ENCODE data around the gene PIGR.

Gene PIGR

DNA sequence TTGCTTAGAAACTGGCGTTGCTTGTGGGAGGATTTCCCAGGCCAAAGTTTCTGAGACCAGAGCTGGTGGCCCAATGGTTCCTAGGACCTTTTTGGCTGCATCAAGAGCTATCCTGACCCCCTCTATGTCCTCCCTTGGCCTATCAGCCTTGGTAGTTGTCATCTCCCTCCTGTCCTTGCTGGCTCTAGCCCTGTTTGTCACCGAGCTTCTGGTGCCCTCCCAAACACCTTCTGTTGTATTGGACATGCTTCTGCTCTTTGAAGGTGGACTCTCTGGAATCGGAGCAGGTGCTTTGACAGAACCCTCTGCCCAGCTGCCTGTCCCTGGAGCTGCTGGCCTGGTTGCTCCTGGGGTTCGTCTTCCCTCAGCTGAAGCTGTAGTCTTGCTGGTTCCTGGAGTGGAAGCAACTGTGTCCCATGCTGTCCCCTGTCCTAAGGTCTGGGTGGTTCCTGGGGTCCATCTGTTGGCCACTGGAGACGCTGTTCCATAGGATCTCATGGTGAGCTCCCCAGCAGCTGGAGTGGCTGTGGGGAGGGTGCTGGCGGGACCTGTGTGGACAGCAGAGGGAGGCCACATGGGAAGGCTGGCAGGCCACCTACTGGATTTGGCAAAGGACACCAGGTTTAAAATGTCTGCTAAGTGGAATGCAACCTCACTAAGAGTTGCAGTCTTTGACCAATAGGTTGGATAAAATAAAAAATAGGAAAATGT is 14.6 kb upstream of the PIGR start:
- DNase-seq (ENCODE audit: low read depth in 2 of 2) = no peak

DNA sequence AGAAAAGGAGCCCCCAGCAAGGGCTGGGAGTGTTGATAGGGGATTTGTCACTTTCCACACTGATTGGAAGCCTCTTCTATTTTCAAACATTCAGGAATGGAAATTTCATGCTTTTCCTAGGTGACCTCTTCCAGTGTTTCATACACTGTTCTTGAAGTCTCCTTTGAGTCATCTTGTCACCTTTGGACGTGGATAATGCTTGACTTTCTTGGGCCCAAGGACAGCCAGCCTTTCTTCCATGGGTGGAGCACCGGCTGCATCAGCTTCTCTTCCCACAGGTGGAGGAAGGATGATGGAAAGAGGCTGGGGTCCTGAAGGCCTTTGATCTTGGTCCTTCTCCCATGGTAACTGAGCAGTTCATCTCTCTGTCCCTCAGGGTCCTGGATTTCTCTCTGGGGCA is 11.9 kb upstream of the PIGR start:
- DNase-seq (ENCODE audit: low read depth in 2 of 2) = no peak

DNA sequence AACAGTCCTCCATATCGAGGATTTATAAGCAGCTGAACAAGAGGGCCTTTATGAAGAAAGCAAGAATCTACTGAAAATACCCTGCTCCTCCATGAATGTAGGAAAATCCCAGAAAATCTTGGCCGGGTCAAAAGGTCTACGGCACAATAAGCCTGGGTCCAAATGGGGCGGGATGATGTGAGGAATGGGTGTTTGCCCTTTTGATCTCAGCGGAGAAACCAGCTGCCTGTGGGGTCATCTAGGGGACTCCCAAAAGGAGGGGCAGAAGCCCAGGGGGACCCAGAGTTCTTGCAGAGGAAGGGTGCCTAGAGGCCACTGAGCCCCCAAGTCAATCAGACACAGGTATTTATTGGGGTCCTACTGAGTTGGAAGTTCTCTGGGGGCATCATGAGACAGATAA is 11.4 kb upstream of the PIGR start:
- no peak for DNase-seq (ENCODE audit: low read depth in 2 of 2)

DNA sequence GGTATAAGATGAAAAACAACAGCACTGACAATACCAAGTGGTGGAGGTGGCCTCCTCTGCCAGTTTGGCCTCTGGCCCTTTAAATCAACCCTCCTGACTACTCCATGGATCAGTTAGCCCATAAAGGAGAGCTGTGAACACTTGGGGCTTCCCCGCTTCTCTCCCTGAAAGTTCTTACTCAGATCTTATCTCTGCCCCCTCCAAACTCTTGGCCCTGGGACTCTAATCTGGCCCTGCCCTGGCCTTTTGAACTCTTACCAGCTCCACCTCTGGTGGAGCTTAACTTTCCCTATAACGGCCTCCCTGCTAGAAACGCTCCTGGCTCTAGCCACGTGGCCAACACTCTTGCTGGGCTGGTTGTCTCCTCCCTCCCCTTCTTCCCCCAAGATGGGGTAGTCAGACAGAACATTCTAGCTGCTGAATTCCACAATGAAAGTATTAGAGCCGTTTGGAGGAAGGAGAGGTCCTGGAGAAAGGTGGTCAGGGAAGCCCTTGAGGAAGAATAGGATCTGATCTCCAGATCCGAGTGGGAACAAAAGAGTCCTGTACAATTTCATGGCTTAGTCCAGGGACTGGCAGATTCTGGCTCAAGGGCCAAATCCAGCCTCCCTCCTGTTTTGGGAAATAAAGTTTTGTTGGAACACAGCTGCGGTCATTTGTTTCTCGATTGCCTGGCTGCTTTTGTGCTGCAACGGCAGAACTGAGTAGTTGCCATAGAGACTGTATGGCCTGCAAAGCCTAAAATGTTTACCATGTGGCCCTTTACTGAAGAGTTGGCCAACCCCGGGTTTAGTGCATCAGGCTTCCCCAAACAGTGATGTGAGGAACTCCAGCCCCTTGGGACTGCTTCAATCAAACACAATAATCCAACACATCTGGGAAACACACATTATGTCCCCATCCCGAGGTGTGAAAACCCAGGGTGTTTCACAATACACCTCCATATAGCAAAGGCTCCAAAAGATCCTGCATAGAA is 9.5 kb upstream of the PIGR start:
- peak; percentile 70 to 77 for DNase-seq (ENCODE audit: low read depth in 2 of 2)

DNA sequence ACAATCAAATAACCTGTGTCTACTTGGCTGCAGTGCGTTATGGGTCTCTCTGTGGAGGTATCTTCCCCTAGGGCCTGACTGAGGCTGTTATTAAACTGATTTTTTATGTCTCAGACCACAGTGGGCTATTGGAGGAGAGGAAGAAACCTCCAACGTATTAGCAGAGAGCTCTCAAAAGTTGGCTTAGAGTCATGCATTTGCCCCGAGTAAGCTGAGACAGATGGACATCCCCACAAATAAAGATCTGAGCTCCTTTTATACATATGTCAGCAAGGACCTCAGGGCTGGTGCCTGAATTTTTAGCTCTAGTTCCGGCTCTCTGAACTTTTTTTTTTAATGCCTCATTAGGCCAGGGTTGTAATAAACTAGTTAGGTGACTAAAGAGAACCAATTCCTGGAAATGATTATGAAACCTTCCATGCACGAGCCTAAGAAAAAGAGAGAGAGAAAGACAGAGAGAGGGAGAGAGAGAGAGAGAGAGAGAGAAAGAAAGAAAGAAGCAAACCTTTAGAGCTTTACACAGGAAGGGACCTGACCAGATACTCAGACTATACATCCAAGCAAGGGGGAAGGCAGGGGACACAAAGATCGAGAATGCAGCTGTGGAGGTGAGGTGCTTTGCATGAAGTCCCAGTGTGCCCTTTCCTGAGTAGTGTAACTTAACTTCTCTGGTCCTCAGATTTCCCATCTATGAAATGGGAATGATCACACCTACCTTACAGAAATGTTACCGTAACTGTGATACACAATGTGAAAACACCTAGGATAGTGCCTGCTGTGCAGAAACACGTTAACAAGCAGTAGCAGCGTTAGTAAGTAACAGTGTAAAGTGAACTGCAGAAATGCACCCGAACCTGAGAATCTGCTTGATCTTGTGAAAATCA is 8.4 kb upstream of the PIGR start:
- DNase-seq (ENCODE audit: low read depth in 2 of 2) = no peak

DNA sequence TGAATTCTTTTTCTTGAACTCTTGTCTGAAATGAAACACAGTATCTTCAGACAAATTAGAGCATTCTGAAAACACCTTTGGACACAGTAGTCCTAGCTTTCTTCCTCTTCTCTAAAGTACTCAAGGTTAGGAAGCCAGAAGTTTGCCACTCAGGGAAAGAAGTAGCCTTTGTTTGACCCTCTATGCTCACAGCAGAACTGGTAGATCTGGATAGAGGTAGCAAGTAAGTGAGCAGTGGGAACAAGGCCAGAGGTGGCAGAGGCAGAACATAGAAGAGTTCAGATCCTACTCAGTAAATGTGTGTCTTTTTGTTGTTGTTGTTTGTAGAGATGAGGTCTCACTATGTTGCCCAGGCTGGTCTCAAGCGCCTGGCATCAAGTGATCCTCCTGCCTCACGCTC is 7.4 kb upstream of the PIGR start:
- DNase-seq (ENCODE audit: low read depth in 2 of 2) = no peak

DNA sequence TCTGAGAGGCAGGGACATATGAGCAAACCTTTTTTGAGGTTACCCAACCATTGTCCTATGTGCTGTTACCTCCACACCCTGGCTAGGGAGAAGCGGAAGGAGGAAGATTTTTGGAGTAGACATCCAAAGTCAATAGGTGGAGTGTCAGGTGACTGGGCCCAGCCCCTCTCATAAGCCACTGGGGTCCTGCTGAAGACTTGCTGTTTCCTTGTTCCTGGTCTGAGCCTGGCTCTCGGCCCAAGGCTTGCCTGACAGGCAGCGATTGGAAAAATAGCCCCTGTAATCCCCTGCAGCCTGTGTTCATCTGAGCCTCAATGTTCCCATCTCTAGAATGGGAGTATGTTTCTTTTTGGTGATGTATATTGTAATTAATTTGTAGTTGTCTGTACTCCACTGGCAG is 6.9 kb upstream of the PIGR start:
- DNase-seq (ENCODE audit: low read depth in 2 of 2) = no peak

DNA sequence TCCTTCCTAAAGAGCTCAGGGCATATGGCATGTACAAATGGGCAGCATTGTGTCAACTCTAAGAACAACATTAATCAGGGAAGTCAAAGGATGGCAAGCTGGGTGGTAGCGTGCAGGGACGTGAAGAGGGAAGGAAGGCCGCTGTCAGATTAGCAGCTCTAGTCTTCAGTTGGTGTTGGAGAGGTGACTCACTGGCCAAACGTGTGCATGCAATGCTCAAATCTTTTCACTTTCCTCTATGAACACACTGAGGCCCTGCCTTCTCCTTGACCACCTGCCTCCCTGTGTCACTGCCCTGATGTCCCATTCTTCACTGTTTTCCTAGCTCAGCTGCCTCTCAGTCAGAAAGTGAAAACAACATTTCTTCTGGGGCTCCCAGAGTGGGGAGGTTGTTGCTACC is 5.9 kb upstream of the PIGR start:
- DNase-seq (ENCODE audit: low read depth in 2 of 2) = no peak

DNA sequence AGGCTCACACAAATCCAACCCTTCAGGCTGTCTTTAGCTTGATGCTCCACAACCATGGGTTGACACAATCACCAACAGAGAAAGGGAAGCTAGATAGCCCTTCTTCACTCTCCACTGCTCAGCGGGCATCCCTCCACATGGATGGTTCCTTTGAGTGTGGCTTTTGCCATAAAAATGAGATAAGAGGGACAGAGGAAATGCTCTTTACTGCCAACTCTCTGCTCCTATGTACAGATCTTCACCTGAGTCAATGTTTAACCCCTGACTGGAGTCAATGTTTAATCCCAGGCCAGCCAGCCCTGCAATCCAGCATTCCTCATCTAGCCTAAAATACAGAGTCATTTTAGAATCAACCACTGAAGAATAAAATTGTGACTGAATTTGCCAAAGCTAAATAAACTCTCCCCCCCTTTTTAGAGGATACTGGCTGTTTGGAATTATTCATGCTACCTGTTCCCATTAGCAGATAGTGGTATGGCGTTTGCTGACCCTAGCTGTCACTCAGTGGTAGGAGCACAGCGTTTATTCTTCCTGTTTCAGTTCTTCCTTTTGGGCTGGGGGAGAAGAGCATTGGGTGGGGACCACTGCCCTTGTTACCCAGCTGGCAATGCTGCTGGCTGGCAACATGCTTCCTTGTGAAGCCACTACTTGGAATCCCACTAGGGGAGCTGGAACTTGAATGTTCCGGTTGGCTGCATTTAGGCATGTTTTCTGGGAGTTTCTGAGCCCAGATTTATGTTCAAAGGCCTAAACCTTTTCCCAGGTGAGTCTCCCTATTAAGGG is 5.2 kb upstream of the PIGR start:
- no peak for DNase-seq (ENCODE audit: low read depth in 2 of 2)

DNA sequence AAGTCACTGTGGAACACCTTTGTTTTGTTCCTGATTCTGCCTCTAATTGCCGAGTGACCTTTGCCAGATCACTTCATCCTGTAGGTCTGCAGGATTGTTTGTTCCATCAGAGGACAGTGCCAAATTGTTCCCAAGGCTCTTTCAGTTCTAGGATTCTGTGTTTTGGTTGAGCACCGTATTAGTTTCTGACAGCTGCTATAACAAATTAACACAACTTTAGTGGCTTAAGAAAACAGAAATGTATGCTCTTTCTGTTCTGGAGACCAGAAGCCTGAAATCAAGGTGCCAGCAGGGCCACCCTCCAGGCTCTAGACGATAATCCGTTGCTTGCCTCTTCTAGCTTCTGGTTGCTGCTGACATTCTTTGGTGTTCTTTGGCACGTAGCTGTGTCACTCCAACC is 3.4 kb upstream of the PIGR start:
- DNase-seq (ENCODE audit: low read depth in 2 of 2) = no peak

DNA sequence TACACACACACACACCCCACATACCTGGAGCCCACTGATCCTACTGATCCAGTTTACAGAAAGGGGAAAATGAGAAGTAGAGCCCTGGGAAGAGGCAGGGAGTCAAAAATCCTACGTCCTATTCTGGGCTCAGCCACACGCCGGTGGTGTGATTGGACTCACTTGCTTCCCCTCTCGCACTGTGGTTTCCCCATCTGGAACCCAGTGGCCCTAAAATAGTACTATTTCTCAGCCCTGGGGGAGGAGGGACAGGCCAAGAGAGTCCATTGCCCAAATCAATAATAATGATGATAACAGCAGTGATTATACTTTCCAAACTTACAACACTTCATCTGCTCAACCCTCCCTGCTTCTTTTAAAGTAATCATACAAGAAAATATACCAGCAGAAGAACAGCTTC is 2.9 kb upstream of the PIGR start:
- no peak for DNase-seq (ENCODE audit: low read depth in 2 of 2)

DNA sequence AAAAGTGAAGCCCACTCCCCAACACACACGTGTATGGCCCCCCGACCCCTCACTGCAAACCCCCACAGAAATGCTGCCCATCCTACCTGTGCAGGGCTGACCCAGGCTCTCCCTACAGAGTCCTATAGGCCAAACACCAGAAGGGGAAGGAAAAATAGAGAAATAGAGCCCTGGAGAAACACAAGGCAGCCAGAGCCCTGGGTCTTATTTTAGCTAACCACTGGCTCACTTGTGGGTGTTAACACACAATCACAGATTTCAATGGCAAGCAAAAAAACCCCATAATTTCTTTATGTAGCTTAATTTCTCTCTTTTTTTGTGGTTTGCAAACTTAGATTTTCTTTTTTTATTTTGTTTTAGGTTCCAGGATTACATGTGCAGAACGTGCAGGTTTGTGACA is 989 bp upstream of the PIGR start:
- no peak for DNase-seq (ENCODE audit: low read depth in 2 of 2)

DNA sequence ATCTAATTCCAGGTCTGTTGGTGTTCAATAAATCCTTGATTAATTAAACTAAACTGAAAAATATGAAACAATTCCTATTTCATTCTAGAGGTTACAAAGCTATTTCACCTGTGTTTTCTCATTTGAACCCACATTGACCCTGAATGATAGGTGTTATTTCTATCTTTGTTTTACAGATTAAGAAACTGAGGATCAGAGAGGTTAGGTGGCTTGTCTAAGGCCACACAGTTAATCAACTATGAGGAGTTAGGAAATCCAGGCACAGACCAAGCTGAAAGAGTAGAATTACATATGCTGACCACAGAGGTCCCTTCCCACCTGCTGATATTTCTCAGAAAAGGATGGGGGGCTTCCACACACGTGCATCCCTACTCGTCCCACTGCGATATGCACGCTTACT is 487 bp downstream of the PIGR start:
- DNase-seq (ENCODE audit: low read depth in 2 of 2) = no peak

DNA sequence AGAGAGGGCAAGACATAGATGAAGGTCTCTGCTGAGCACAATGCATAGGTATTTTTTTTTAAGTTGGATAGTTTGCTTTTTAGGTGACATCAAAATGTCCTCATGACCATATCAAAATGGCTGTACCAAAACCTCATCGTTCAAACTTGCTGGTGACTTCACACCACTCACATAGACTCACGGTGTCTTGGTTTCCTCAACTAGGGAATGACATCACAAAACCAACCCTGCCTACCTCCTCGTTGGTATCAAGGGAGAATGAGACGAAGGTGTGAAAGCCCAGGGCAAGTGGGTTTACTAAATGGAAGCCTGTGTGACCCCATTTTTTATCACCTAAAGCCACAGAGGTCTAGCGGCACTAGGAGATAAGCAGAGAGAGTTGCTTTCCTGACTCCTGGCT is 1.6 kb downstream of the PIGR start:
- DNase-seq (ENCODE audit: low read depth in 2 of 2) = no peak

DNA sequence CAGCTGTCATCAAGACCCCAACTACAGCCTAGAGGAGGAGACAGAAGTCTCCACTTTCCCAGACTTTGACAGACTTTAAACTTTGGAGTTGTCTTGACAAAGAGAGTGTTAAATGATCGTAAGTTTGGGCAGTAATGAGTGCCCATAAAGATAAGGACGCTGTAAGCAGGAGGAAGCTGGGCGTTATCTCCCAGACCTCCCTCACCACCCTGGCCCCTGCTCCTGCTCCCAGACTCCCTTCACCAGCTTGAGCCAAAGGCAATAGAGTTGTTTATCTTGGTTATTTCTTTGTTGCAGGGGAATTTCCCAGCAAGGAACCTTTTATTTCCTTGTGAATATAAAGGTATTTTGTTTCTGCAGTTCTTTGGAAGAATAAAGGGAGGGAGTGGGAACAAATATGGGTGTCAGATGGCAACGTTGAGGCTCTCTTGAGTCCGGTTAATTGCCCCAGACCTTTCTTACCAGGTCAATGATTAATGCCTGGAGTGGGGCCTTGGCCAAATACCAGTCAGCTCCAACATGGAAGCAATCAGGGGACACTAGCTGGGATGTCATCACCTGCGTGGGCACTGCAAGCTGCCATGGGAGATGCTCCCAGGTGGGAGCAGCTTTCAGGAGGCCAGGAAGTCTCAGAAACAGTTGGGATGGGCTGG is 4.4 kb downstream of the PIGR start:
- no peak for DNase-seq (ENCODE audit: low read depth in 2 of 2)

DNA sequence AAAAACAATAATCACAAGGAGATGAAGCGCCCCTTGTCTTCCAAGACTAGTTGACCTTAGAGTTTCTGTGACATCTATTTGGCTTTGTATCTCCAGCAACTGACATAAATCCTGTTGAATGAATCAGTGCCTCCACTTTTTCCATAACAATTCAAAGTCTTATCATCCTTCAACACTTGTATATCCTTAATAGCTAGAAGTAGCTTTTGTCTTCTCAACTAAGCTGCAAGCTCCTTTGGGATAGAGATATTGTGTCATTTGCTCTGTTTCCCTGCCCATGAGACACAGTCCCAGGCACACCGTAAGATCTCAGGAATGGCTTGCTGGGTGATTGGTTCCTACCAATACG is 5.7 kb downstream of the PIGR start:
- no peak for DNase-seq (ENCODE audit: low read depth in 2 of 2)

DNA sequence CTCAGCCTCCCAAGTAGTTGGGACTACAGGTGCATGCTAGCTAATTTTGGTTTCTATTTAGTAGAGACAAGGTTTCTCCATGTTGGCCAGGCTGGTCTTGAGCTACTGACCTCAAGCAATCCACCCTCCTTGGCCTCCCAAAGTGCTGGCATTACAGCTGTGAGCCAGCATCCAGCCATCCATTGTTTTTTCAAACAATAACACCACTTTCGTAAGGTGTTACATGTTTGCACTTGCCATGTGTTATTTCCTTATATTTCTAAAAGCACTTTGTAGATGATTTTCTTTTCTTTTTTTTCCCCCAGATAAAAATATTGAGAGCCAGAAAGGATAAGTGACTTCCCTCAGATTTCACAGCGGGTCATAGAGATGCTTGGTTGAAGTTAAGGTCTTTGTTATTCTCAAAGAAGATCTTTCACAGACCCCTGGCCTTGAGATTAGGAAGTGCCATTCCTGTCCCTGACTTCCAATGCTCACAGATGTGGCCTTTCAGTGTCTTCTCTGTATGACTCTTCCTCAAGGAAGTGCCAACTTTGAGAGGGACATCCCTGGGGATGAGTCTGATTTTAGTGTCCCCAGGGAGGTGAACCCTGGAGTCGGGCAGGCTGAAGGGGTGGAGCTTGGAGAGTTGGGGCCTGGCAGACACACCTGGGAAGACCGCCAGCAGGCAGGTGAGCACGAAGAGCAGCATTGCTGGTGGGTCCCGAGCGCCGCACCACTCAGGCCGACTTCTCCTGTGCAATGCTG is 6.3 kb downstream of the PIGR start:
- no peak for DNase-seq (ENCODE audit: low read depth in 2 of 2)

DNA sequence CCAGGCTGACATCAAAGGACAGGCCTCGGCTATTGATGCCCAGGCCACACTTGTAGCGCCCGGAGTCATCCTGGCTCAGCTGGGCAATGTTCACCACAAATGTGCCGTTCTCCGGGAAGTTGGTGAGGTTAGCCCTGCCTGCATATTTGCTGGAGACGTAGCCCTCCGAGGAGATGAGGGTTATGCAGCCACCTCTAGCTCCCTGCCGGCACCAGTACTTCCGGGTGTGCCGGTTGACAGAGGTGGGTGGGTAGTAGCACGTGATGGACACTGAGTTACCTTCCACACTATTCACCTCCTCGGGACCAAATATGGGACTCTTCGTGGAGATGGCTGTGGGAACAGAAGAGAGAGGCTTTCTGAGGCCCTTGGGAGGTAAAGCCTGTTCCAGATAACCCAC is 7.1 kb downstream of the PIGR start:
- no peak for DNase-seq (ENCODE audit: low read depth in 2 of 2)

DNA sequence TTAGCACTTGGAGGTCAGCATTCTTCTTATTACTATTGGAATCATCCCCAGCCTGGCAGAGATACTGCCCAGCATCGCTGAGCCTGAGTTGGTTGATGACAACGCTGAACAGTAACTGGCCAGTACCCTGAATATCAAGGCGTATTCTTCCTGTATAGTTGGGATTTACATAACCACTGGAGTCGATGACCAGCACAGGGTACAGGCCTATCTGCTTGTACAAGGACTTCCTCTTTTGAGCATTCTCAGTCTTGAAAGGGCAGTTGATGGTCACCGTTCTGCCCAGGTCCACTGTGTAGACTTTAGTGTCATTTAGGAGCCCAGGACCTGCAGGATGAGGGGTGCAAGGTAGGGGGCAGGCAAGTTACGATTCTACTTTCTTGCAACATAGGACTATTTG is 8.8 kb downstream of the PIGR start:
- no peak for DNase-seq (ENCODE audit: low read depth in 2 of 2)

DNA sequence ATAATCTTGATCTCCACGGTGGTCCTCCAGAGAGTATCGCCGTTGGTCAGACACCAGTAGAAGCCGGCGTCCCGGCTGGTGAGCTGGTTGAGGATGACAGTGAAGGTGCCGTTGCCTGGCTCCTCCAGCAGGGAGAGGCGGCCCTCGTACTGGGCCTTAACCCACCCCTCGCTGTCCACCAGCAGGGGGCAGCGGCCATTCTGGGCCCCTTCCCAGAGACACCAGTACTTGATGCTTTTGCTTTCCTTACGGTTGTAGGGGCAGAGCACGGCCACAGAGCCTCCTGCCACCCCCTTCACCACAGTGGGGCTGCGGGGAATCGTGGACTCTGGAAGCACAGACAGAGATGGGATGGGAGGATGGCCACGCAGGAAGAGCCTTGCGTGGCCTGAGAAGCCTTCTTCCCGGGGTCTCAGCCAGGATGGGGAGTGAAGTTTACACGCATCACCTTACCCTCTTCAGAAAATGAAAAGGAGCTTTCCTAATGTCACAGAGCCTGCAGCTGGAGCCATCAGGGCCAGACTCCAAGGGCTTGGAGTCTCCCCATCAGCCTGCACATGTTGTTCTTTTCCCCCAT is 10.7 kb downstream of the PIGR start:
- DNase-seq (ENCODE audit: low read depth in 2 of 2) = no peak
